NT2/D1 (cell line): Measurements from ENCODE around the gene SLITRK4.

Experiments
- SUZ12 ChIP-seq: IDR thresholded peaks from 2 replicates; pipeline ENCODE4 v1.6.1; 2011; ENCODE audit not compliant: insufficient read length, insufficient read depth; ENCODE audit errors: extremely low read depth
- YY1 ChIP-seq: IDR thresholded peaks from 2 replicates; pipeline ENCODE4 v1.6.1; 2011; ENCODE audit not compliant: insufficient read length, insufficient read depth
- ZNF274 ChIP-seq: IDR thresholded peaks from 2 replicates; pipeline ENCODE4 v1.6.1; 2011; ENCODE audit warnings: mild to moderate bottlenecking, low read depth, low read length

GRCh38 chrX:143669395-143669794, 33.5 kb upstream of the SLITRK4 start:
- TF ChIP-seq YY1 (no peak), SUZ12 (no peak), ZNF274 (no peak)
